ENCODE data around the gene TAGLN. TPM values are rescaled to one million over a fixed set of nuclear protein-coding genes. Genes with fewer than 3 reads are reported as not detected.
A peak's percentile ranks its signal among the peaks of the same experiment; 100 is the strongest.

The TAGLN gene
- total RNA-seq, 1 donor, result 3,614 TPM

DNA sequence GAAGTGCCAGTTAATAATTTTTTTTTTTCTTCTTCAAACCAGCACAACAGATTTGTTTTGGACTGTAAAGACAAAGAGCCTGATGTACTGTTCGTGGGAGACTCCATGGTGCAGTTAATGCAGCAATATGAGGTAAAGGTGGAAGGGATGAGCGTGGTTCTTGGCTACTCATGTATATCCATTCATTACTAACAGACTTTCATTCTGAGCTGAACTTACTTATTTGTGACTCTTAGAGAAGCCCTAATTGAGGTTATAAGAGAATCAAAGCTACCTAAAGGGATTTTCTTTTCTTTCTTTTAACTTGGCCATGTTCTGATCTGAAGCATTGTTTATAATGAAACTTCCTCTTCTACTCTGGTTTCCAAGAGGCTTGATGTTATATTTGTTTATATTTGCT, 39.3 kb upstream of the TAGLN start:
- H3K36me3 ChIP-seq (ENCODE audit: insufficient read depth, low read length), result peaks cover 73% of the 10 kb centered on the region
- H3K4me3 ChIP-seq (ENCODE audit: insufficient read depth, low read length), result no peak overlapping the region
- no peak overlapping the region for H3K4me2 ChIP-seq (ENCODE audit: insufficient read depth, low read length)
- H3K4me1 ChIP-seq (ENCODE audit: insufficient read depth, low read length), result no peaks in the 10 kb centered on the region
- H2AFZ ChIP-seq (ENCODE audit: low read length), result no peak overlapping the region
- H3K9me3 ChIP-seq (ENCODE audit: low read depth, low read length), result no peaks in the 10 kb centered on the region
- H3K79me2 ChIP-seq (ENCODE audit: insufficient read depth, low read length), result peaks cover 88% of the 10 kb centered on the region
- no peak overlapping the region for H3K27ac ChIP-seq (ENCODE audit: low read depth, low read length)
- no peaks in the 10 kb centered on the region for H3K27me3 ChIP-seq (ENCODE audit: insufficient read depth, low read length)
- H4K20me1 ChIP-seq (ENCODE audit: insufficient read depth, low read length), result peaks cover 46% of the 10 kb centered on the region
- peak; percentile 68 for DNase-seq (ENCODE audit: insufficient read length, low spot score, missing footprints)
- TF ChIP-seq, protein P1, sequence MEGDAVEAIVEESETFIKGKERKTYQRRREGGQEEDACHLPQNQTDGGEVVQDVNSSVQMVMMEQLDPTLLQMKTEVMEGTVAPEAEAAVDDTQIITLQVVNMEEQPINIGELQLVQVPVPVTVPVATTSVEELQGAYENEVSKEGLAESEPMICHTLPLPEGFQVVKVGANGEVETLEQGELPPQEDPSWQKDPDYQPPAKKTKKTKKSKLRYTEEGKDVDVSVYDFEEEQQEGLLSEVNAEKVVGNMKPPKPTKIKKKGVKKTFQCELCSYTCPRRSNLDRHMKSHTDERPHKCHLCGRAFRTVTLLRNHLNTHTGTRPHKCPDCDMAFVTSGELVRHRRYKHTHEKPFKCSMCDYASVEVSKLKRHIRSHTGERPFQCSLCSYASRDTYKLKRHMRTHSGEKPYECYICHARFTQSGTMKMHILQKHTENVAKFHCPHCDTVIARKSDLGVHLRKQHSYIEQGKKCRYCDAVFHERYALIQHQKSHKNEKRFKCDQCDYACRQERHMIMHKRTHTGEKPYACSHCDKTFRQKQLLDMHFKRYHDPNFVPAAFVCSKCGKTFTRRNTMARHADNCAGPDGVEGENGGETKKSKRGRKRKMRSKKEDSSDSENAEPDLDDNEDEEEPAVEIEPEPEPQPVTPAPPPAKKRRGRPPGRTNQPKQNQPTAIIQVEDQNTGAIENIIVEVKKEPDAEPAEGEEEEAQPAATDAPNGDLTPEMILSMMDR (IDR thresholded peaks at IDR 0.05; ENCODE audit: extremely low read depth, low read depth, low read length), result no peak

DNA sequence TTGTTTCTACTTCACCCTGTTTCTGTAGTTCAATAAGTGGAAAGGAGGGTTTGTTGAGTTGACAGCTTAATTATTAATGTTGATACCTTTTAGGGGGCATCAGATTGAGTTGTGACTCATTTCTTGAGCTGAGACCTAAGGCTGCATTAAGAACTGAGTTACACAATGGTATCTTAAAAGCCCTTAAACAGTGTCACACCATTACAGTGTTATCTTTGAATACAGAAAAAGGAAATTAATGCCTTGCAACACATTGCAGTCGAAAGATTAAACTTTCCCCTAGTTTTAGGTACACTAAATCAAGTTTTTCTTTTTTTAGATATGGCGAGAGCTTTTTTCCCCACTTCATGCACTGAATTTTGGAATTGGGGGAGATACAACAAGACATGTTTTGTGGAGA, 38.3 kb upstream of the TAGLN start:
- no peak for DNase-seq (ENCODE audit: insufficient read length, low spot score, missing footprints)

DNA sequence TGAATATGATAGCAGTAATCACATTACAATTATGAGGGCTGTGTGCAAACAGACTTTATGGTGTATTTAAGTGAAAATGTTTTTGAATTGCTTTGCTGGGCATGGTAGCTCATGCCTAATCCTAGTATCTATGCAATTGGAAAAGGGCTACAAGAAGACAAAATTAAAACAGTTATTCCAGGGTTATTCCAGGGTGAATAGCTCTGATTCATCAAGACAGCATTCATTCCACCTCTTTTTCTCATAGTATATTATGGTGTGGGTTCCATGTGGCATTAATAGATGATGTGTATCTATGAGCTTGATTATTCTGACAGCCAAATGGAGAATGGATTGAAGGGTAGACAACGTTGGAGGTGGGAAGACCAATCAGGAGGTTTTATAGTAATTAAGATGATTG, 32.7 kb upstream of the TAGLN start:
- H3K79me2 ChIP-seq (ENCODE audit: insufficient read depth, low read length), result peaks cover 49% of the 10 kb centered on the region
- H3K36me3 ChIP-seq (ENCODE audit: insufficient read depth, low read length), result peaks cover 60% of the 10 kb centered on the region
- H3K27ac ChIP-seq (ENCODE audit: low read depth, low read length), result peak overlapping the region; percentile 16
- DNase-seq (ENCODE audit: insufficient read length, low spot score, missing footprints), result peak; percentile 89
- H4K20me1 ChIP-seq (ENCODE audit: insufficient read depth, low read length), result peaks cover 25% of the 10 kb centered on the region
- peaks cover 27% of the 10 kb centered on the region for H3K4me1 ChIP-seq (ENCODE audit: insufficient read depth, low read length)
- no peaks in the 10 kb centered on the region for H3K27me3 ChIP-seq (ENCODE audit: insufficient read depth, low read length)
- no peaks in the 10 kb centered on the region for H3K9me3 ChIP-seq (ENCODE audit: low read depth, low read length)
- no peak overlapping the region for H2AFZ ChIP-seq (ENCODE audit: low read length)
- H3K4me2 ChIP-seq (ENCODE audit: insufficient read depth, low read length), result no peak overlapping the region
- H3K4me3 ChIP-seq (ENCODE audit: insufficient read depth, low read length), result no peak overlapping the region
- TF ChIP-seq, protein P1 (IDR thresholded peaks at IDR 0.05; ENCODE audit: extremely low read depth, low read depth, low read length), result no peak

More for the DNA sequence above, 38.3 kb upstream of the TAGLN start:
- H3K9me3 ChIP-seq (ENCODE audit: low read depth, low read length), result no peaks in the 10 kb centered on the region
- H3K4me1 ChIP-seq (ENCODE audit: insufficient read depth, low read length), result no peaks in the 10 kb centered on the region
- no peak overlapping the region for H3K27ac ChIP-seq (ENCODE audit: low read depth, low read length)
- H3K4me2 ChIP-seq (ENCODE audit: insufficient read depth, low read length), result no peak overlapping the region
- H2AFZ ChIP-seq (ENCODE audit: low read length), result no peak overlapping the region
- H3K4me3 ChIP-seq (ENCODE audit: insufficient read depth, low read length), result no peak overlapping the region
- H3K79me2 ChIP-seq (ENCODE audit: insufficient read depth, low read length), result peaks cover 85% of the 10 kb centered on the region
- peaks cover 77% of the 10 kb centered on the region for H3K36me3 ChIP-seq (ENCODE audit: insufficient read depth, low read length)
- no peaks in the 10 kb centered on the region for H3K27me3 ChIP-seq (ENCODE audit: insufficient read depth, low read length)
- H4K20me1 ChIP-seq (ENCODE audit: insufficient read depth, low read length), result peaks cover 42% of the 10 kb centered on the region
- TF ChIP-seq, protein P1 (IDR thresholded peaks at IDR 0.05; ENCODE audit: extremely low read depth, low read depth, low read length), result no peak

DNA sequence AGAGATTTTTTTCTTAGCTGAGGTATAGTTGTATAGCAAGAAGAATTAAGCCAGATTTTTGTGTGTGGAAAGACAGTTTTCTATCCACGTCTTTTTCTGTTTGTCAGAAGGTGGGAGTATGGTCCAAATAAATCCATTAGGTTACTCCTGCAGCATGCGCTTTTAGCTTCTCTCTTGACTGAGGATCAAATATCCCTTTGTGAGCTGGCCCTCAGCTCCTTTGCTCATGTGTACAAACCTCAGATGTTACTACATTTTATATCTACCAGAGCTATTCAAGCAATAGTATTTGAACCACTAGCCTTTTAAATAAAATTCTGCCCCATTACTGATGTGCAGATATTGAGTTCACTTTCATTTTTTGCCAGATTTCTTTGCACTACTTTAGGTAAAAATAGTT, 29.4 kb upstream of the TAGLN start:
- Histone ChIP-seq H3K4me2 (ENCODE audit: insufficient read depth, low read length) (no peak overlapping the region), H3K4me1 (ENCODE audit: insufficient read depth, low read length) (peaks cover 37% of the 10 kb centered on the region), H3K27me3 (ENCODE audit: insufficient read depth, low read length) (no peaks in the 10 kb centered on the region), H3K4me3 (ENCODE audit: insufficient read depth, low read length) (no peak overlapping the region), H3K9me3 (ENCODE audit: low read depth, low read length) (no peaks in the 10 kb centered on the region), H4K20me1 (ENCODE audit: insufficient read depth, low read length) (peaks cover 16% of the 10 kb centered on the region), H3K79me2 (ENCODE audit: insufficient read depth, low read length) (peaks cover 23% of the 10 kb centered on the region), H2AFZ (ENCODE audit: low read length) (no peak overlapping the region), H3K27ac (ENCODE audit: low read depth, low read length) (no peak overlapping the region), H3K36me3 (ENCODE audit: insufficient read depth, low read length) (peaks cover 32% of the 10 kb centered on the region)
- TF ChIP-seq, protein P1 (IDR thresholded peaks at IDR 0.05; ENCODE audit: extremely low read depth, low read depth, low read length), result no peak
- DNase-seq (ENCODE audit: insufficient read length, low spot score, missing footprints), result no peak

Data from osteoblast (primary cell).